Mesenteric fat pad (tissue), 1 donor: ENCODE measurements around the gene PITPNM1. TPM values are rescaled to one million over a fixed set of nuclear protein-coding genes. Genes with fewer than 3 reads are reported as not detected.
"Not testable (repeated sequence)": the region's sequence is repeated elsewhere in the genome, so short reads cannot be mapped to it uniquely, and the experiment has no call there.

Source experiments
- DNase-seq: peaks from one replicate; pipeline ENCODE4 v3.0.0-alpha.2; 2020; ENCODE audit warnings: low spot score
- long read RNA-seq: library from polyadenylated mRNA; unstranded; transcript quantifications from one replicate; pipeline ENCODE4 v2.0.0, GENCODE V29; 2020
- total RNA-seq: library from RNA; stranded (reverse); fragmentation: NEBNext Ultra II Directional; extraction: Animal tissue kit (Norgen Biotek cat#: 25700); gene quantifications from one replicate; pipeline ENCODE4 v1.2.1, GENCODE V29; 2021
- donor health status: DM: yes; HTN: yes; CAD: no.

The PITPNM1 gene
- 29.5 TPM for total RNA-seq
- long read RNA-seq, partial matches to known transcripts: 76 of 97 reads
- long read RNA-seq, other reads (novel, unspliced or antisense): 21 of 97 reads

- peak; percentile 95 for DNase-seq
Measured at GRCh38 chr11:67504950-67505581, at the start of gene PITPNM1. Gene PITPNM1, minus strand, starts transcription at chr11:67505363. Its CDS starts 1,183 bp downstream, at chr11:67504180.

- DNase-seq: not testable (repeated sequence)
Measured at GRCh38 chr11:67551697-67552096, 46.5 kb upstream of the PITPNM1 start.

GRCh38 chr11:67551127-67551526 lies 46.0 kb upstream of the PITPNM1 start:
- DNase-seq: no peak

- no peak for DNase-seq
Measured at GRCh38 chr11:67548555-67549110, 43.5 kb upstream of the PITPNM1 start.

- not testable (repeated sequence) for DNase-seq
Measured at GRCh38 chr11:67548112-67548511, 42.9 kb upstream of the PITPNM1 start.

GRCh38 chr11:67545280-67545679 lies 40.1 kb upstream of the PITPNM1 start:
- no peak for DNase-seq

- DNase-seq: no peak
Measured at GRCh38 chr11:67544616-67545242, 39.6 kb upstream of the PITPNM1 start.

GRCh38 chr11:67543585-67543984 lies 38.4 kb upstream of the PITPNM1 start:
- no peak for DNase-seq

- no peak for DNase-seq
Measured at GRCh38 chr11:67542971-67543370, 37.8 kb upstream of the PITPNM1 start.

- DNase-seq: no peak
Measured at GRCh38 chr11:67542169-67542568, 37.0 kb upstream of the PITPNM1 start.

- DNase-seq: no peak
Measured at GRCh38 chr11:67541198-67541597, 36.0 kb upstream of the PITPNM1 start.

GRCh38 chr11:67539550-67539949 lies 34.4 kb upstream of the PITPNM1 start:
- no peak for DNase-seq

- DNase-seq: no peak
Measured at GRCh38 chr11:67538823-67539505, 33.8 kb upstream of the PITPNM1 start.

- DNase-seq: no peak
Measured at GRCh38 chr11:67538306-67538705, 33.1 kb upstream of the PITPNM1 start.

GRCh38 chr11:67535561-67535960 lies 30.4 kb upstream of the PITPNM1 start:
- DNase-seq: no peak

- no peak for DNase-seq
Measured at GRCh38 chr11:67534070-67534679, 29.0 kb upstream of the PITPNM1 start.

GRCh38 chr11:67532889-67533288 lies 27.7 kb upstream of the PITPNM1 start:
- DNase-seq: no peak

- no peak for DNase-seq
Measured at GRCh38 chr11:67530282-67530592, 25.1 kb upstream of the PITPNM1 start.

GRCh38 chr11:67528376-67528775 lies 23.2 kb upstream of the PITPNM1 start:
- no peak for DNase-seq

- no peak for DNase-seq
Measured at GRCh38 chr11:67525275-67525976, 20.3 kb upstream of the PITPNM1 start.

- DNase-seq: no peak
Measured at GRCh38 chr11:67524480-67524808, 19.3 kb upstream of the PITPNM1 start.
